Endothelial cell of umbilical vein (primary cell): Measurements from ENCODE around the gene NRCAM. TPM values are rescaled to one million over a fixed set of nuclear protein-coding genes. Genes with fewer than 3 reads are reported as not detected.
"Not testable (repeated sequence)": the region's sequence is repeated elsewhere in the genome, so short reads cannot be mapped to it uniquely, and the experiment has no call there.

Experiments used
- BruUV-seq: library from RNA; stranded (reverse); fragments of 400-500 nt; replicated peaks from 2 replicates; lab custom pipeline; 2021; lab: Mats Ljungman, UMichigan
- CTCF ChIA-PET: fragments of 300-600, 350-600 bp; sonication (Branson Sonifier 250); formaldehyde crosslinking; loops from one replicate; lab custom pipeline; 2021; ENCODE audit warnings: antibody characterized with exemption, inconsistent platforms; lab: Charles Lee
- POLR2A ChIA-PET: fragments of 300-600, 350-600 bp; sonication (Branson Sonifier 250); formaldehyde crosslinking; loops from one replicate; lab custom pipeline; 2021; ENCODE audit warnings: antibody characterized with exemption, inconsistent platforms; lab: Charles Lee
- DNase-seq: peaks from one replicate; pipeline ENCODE4 v3.0.0-alpha.2; 2011; ENCODE audit warnings: low read depth, low spot score
- FAIRE-seq: peaks from 2 replicates; lab custom pipeline; 2011; peaks lifted over from hg19 to GRCh38; lab: Jason Lieb, UNC
- H2AFZ ChIP-seq: 2 replicates; pipeline ENCODE4 v1.6.0; 2012; ENCODE audit warnings: low read depth, low read length, control low read depth, inconsistent platforms
- H3K27ac ChIP-seq: 2 replicates; pipeline ENCODE4 v1.5.1; 2011; ENCODE audit warnings: low read depth, mild to moderate bottlenecking, control low read depth, low read length, moderate library complexity; ENCODE audit not compliant: insufficient read depth
- H3K27me3 ChIP-seq, 2 experiments: 2 replicates each; pipeline versions ENCODE4 v1.6.0 to v1.6.1; 2011; ENCODE audit warnings: low read length in 2 of 2, mixed read lengths in 1 of 2; ENCODE audit not compliant: control insufficient read depth in 2 of 2, insufficient read depth in 2 of 2
- H3K36me3 ChIP-seq, 2 experiments: 2 replicates in 1 of 2; 3 replicates in 1 of 2; pipeline ENCODE4 v1.5.1; 2011; ENCODE audit warnings: low read length in 2 of 2, mild to moderate bottlenecking in 1 of 2, moderate library complexity in 1 of 2; ENCODE audit not compliant: control insufficient read depth in 2 of 2, insufficient read depth in 2 of 2; ENCODE audit errors: extremely low read depth in 1 of 2
- H3K4me1 ChIP-seq: 3 replicates; pipeline ENCODE4 v1.5.1; 2011; ENCODE audit warnings: mild to moderate bottlenecking, low read length; ENCODE audit not compliant: control insufficient read depth, insufficient read depth; ENCODE audit errors: extremely low read depth
- H3K4me2 ChIP-seq: 2 replicates; pipeline ENCODE4 v1.6.1; 2011; ENCODE audit warnings: low read length, control low read depth, mixed read lengths; ENCODE audit not compliant: insufficient read depth
- H3K4me3 ChIP-seq, 3 experiments: fragments of 200-600 bp in 1 of 3; sonication (generic), shearing (Covaris generic) in 1 of 3; replicated peaks in 1 of 3; 2 replicates each; pipeline ENCODE4 v1.5.1; 2011 to 2016; ENCODE audit warnings: control low read depth in 3 of 3, low read length in 3 of 3, mild to moderate bottlenecking in 2 of 3, inconsistent platforms in 1 of 3, low read depth in 1 of 3, moderate library complexity in 1 of 3; ENCODE audit not compliant: insufficient read depth in 1 of 3
- H3K79me2 ChIP-seq: 2 replicates; pipeline ENCODE4 v1.6.0; 2012; ENCODE audit warnings: low read length, inconsistent platforms; ENCODE audit not compliant: control insufficient read depth, insufficient read depth
- H3K9ac ChIP-seq: replicated peaks from 2 replicates; pipeline ENCODE3; 2011; ENCODE audit warnings: low read length, control low read depth; ENCODE audit not compliant: insufficient read depth; ENCODE audit errors: extremely low read depth
- H3K9me1 ChIP-seq: replicated peaks from 3 replicates; pipeline ENCODE4 v1.6.0; 2011; ENCODE audit warnings: mild to moderate bottlenecking, low read length; ENCODE audit not compliant: control insufficient read depth, insufficient read depth; ENCODE audit errors: extremely low read depth
- H3K9me3 ChIP-seq: replicated peaks from 2 replicates; pipeline ENCODE4 v1.5.1; 2012; ENCODE audit warnings: low read length, inconsistent platforms; ENCODE audit not compliant: control insufficient read depth, insufficient read depth
- H4K20me1 ChIP-seq: replicated peaks from 2 replicates; pipeline ENCODE3; 2011; ENCODE audit warnings: mild to moderate bottlenecking, low read length; ENCODE audit not compliant: control insufficient read depth, insufficient read depth; ENCODE audit errors: extremely low read depth
- CTCF ChIP-seq, 2 donors: IDR thresholded peaks; 1 replicate in 1 of 2; 2 replicates in 1 of 2; pipeline ENCODE4 v1.5.1; 2011; ENCODE audit warnings: low read length in 2 of 2, mild to moderate bottlenecking in 2 of 2, moderate library complexity in 2 of 2, control low read depth in 1 of 2, inconsistent platforms in 1 of 2, low read depth in 1 of 2; ENCODE audit not compliant: insufficient read depth in 1 of 2; ENCODE audit errors: extremely low read depth in 1 of 2
- MYC ChIP-seq: IDR thresholded peaks from one replicate; pipeline ENCODE4 v1.6.1; 2011; ENCODE audit warnings: mild to moderate bottlenecking, low read depth, low read length
- POLR2A ChIP-seq: IDR thresholded peaks from 2 replicates; pipeline ENCODE4 v1.6.1; 2012; ENCODE audit warnings: low read depth, mild to moderate bottlenecking, control low read depth, low read length
- dilution Hi-C: fragments of 300-500 bp; cut with MboI; formaldehyde crosslinking; loops from one replicate; pipeline ENCODE4 v1.15.0; 2019; ENCODE audit warnings: low sequenced_read_pairs; ENCODE audit not compliant: extremely low pct_ligation_motif_present
- intact Hi-C: fragments of 100-400 bp; cut with micrococcal nuclease; formaldehyde crosslinking; loops from one replicate; pipeline ENCODE4 v1.10.0; 2022
- polyA plus RNA-seq, 4 experiments: library from polyadenylated mRNA; depleted of rRNA in 3 of 4; stranded (reverse) in 3 of 4; unstranded in 1 of 4; fragments of >200 nt; gene quantifications; 2 replicates each; pipeline versions ENCODE4 v1.2.1 to v1.2.3, GENCODE V29; 2011 to 2012; ENCODE audit warnings: missing spikeins in 1 of 4
- total RNA-seq: library from RNA; stranded (reverse); gene quantifications from 2 replicates; pipeline ENCODE4 v1.2.3, GENCODE V29; 2021
- TF ChIP-seq, protein P1 (sequence below): IDR thresholded peaks from 2 replicates; pipeline ENCODE4 v1.6.1; 2011; ENCODE audit not compliant: insufficient read depth, insufficient read length

Gene NRCAM
- total and polyA plus RNA-seq, 2 donors (not counting 3 experiments of a cell fraction or from before 2014, with no cell fraction given): 26.0 to 47.6 TPM

- no peak overlapping the region for H3K27ac ChIP-seq
- DNase-seq (no peak), FAIRE-seq (no peak)
- peaks cover 7% of the 10 kb centered on the region for H3K79me2 ChIP-seq
- no peak overlapping the region for H2AFZ ChIP-seq
- dilution Hi-C loops (no loop called here), intact Hi-C loops (no loop called here)
- TF ChIP-seq MYC (no peak), POLR2A (no peak)
- TF ChIP-seq, protein P1, sequence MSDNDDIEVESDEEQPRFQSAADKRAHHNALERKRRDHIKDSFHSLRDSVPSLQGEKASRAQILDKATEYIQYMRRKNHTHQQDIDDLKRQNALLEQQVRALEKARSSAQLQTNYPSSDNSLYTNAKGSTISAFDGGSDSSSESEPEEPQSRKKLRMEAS: no peak
- ChIA-PET POLR2A (no interaction called here), CTCF (no interaction called here)
- no peak overlapping the region for H3K4me2 ChIP-seq
- H3K9me1 ChIP-seq: no peaks in the 10 kb centered on the region
- H3K27me3 ChIP-seq: no peaks in the 10 kb centered on the region
- H3K36me3 ChIP-seq: no peaks in the 10 kb centered on the region
- H3K9me3 ChIP-seq: no peaks in the 10 kb centered on the region
- no TSS peak for BruUV-seq
- H3K4me1 ChIP-seq: no peaks in the 10 kb centered on the region
- no peaks in the 10 kb centered on the region for H4K20me1 ChIP-seq
- no peak overlapping the region for H3K4me3 ChIP-seq
- H3K9ac ChIP-seq: no peak overlapping the region
These were observed 110.4 kb downstream of the NRCAM start for GRCh38 chr7:108345710-108346336.

GRCh38 chr7:108340856-108341411 is 115.3 kb downstream of the NRCAM start:
- DNase-seq: no peak
- Histone ChIP-seq H3K9ac (no peak overlapping the region), H3K9me1 (no peaks in the 10 kb centered on the region), H3K4me3 (no peak overlapping the region), H3K9me3 (no peaks in the 10 kb centered on the region), H3K4me2 (no peak overlapping the region), H3K4me1 (no peaks in the 10 kb centered on the region), H3K27ac (no peak overlapping the region), H3K27me3 (no peaks in the 10 kb centered on the region), H2AFZ (no peak overlapping the region), H3K36me3 (no peaks in the 10 kb centered on the region), H3K79me2 (peaks cover 1% of the 10 kb centered on the region), H4K20me1 (no peaks in the 10 kb centered on the region)
- FAIRE-seq: no peak
- ChIA-PET POLR2A (no interaction called here), CTCF (no interaction called here)
- no TSS peak for BruUV-seq
- dilution Hi-C loops (no loop called here), intact Hi-C loops (no loop called here)
- TF ChIP-seq, protein P1: no peak
- TF ChIP-seq CTCF (IDR thresholded peaks at IDR 0.05; ENCODE audit: extremely low read depth in 1 of 2, insufficient read depth in 1 of 2, low read depth in 1 of 2, low read length in 2 of 2): no peak
- no peak for TF ChIP-seq POLR2A
- TF ChIP-seq MYC: no peak

GRCh38 chr7:108340406-108340805 is 115.8 kb downstream of the NRCAM start:
- DNase-seq, FAIRE-seq, H3K4me3 ChIP-seq, H3K36me3 ChIP-seq, H3K27me3 ChIP-seq, H3K4me1 ChIP-seq, H3K4me2 ChIP-seq, H3K79me2 ChIP-seq, CTCF ChIA-PET, POLR2A ChIA-PET, intact Hi-C loops, H3K27ac ChIP-seq, BruUV-seq, H3K9ac ChIP-seq, H4K20me1 ChIP-seq, H3K9me3 ChIP-seq, H2AFZ ChIP-seq, dilution Hi-C loops, H3K9me1 ChIP-seq: not testable (repeated sequence)
